ENCODE measurements around the gene FOCAD. TPM values are rescaled to one million over a fixed set of nuclear protein-coding genes. Genes with fewer than 3 reads are reported as not detected.
"Not testable (repeated sequence)": the region's sequence is repeated elsewhere in the genome, so short reads cannot be mapped to it uniquely, and the experiment has no call there.

FOCAD gene
- total RNA-seq, 1 donor from 2014 or later = 57.2 TPM

GRCh38 chr9:20650313-20650712 lies 33.7 kb upstream of the FOCAD start:
- Mint-ChIP-seq H3K9me3 (ENCODE audit: unreplicated experiment) (no peaks in the 10 kb centered on the region), H3K4me3 (ENCODE audit: unreplicated experiment) (no peak overlapping the region), H3K36me3 (ENCODE audit: low read depth, unreplicated experiment) (peaks cover 3% of the 10 kb centered on the region), H3K4me1 (ENCODE audit: unreplicated experiment) (peaks cover 3% of the 10 kb centered on the region), H3K27me3 (ENCODE audit: unreplicated experiment) (peaks cover 2% of the 10 kb centered on the region), H3K27ac (ENCODE audit: unreplicated experiment) (no peak overlapping the region)
- TF ChIP-seq CTCF (IDR thresholded peaks at IDR 0.05; ENCODE audit: unreplicated experiment) = no peak
- no peak for DNase-seq (ENCODE audit: low spot score)

- no peak for TF ChIP-seq CTCF (IDR thresholded peaks at IDR 0.05; ENCODE audit: unreplicated experiment)
- H3K36me3 Mint-ChIP-seq (ENCODE audit: low read depth, unreplicated experiment) = peaks cover 5% of the 10 kb centered on the region
- no peak overlapping the region for H3K4me3 Mint-ChIP-seq (ENCODE audit: unreplicated experiment)
These were observed 33.2 kb upstream of the FOCAD start for GRCh38 chr9:20650750-20651299.

GRCh38 chr9:20651939-20652338 lies 32.1 kb upstream of the FOCAD start:
- TF ChIP-seq CTCF (IDR thresholded peaks at IDR 0.05; ENCODE audit: unreplicated experiment) = no peak
- no peaks in the 10 kb centered on the region for H3K9me3 Mint-ChIP-seq (ENCODE audit: unreplicated experiment)
- no peak overlapping the region for H3K27ac Mint-ChIP-seq (ENCODE audit: unreplicated experiment)
- no peak for DNase-seq (ENCODE audit: low spot score)
- no peak overlapping the region for H3K4me3 Mint-ChIP-seq (ENCODE audit: unreplicated experiment)
- H3K4me1 Mint-ChIP-seq (ENCODE audit: unreplicated experiment) = peaks cover 2% of the 10 kb centered on the region
- H3K27me3 Mint-ChIP-seq (ENCODE audit: unreplicated experiment) = peaks cover 2% of the 10 kb centered on the region
- peaks cover 5% of the 10 kb centered on the region for H3K36me3 Mint-ChIP-seq (ENCODE audit: low read depth, unreplicated experiment)

More at GRCh38 chr9:20650750-20651299, 33.2 kb upstream of the FOCAD start:
- DNase-seq (ENCODE audit: low spot score) = no peak
- no peak overlapping the region for H3K27ac Mint-ChIP-seq (ENCODE audit: unreplicated experiment)
- H3K9me3 Mint-ChIP-seq (ENCODE audit: unreplicated experiment) = no peaks in the 10 kb centered on the region
- H3K27me3 Mint-ChIP-seq (ENCODE audit: unreplicated experiment) = peaks cover 2% of the 10 kb centered on the region
- H3K4me1 Mint-ChIP-seq (ENCODE audit: unreplicated experiment) = peaks cover 3% of the 10 kb centered on the region

- peak overlapping the region; percentile 94 for H3K27ac Mint-ChIP-seq (ENCODE audit: unreplicated experiment)
- peak; percentile 35 for DNase-seq (ENCODE audit: low spot score)
- not testable (repeated sequence) for H3K4me1 Mint-ChIP-seq (ENCODE audit: unreplicated experiment); H3K36me3 Mint-ChIP-seq (ENCODE audit: low read depth, unreplicated experiment); H3K4me3 Mint-ChIP-seq (ENCODE audit: unreplicated experiment); H3K9me3 Mint-ChIP-seq (ENCODE audit: unreplicated experiment); H3K27me3 Mint-ChIP-seq (ENCODE audit: unreplicated experiment)
These were observed 25.8 kb upstream of the FOCAD start for GRCh38 chr9:20658246-20658667.

GRCh38 chr9:20658677-20659473 lies 25.2 kb upstream of the FOCAD start:
- H3K36me3 Mint-ChIP-seq (ENCODE audit: low read depth, unreplicated experiment) = peaks cover 5% of the 10 kb centered on the region
- H3K9me3 Mint-ChIP-seq (ENCODE audit: unreplicated experiment) = no peaks in the 10 kb centered on the region
- DNase-seq (ENCODE audit: low spot score) = peak; percentile 13
- TF ChIP-seq CTCF (IDR thresholded peaks at IDR 0.05; ENCODE audit: unreplicated experiment) = no peak
- peaks cover 8% of the 10 kb centered on the region for H3K4me1 Mint-ChIP-seq (ENCODE audit: unreplicated experiment)
- H3K27me3 Mint-ChIP-seq (ENCODE audit: unreplicated experiment) = peaks cover 4% of the 10 kb centered on the region
- peak overlapping the region; percentile 94 for H3K27ac Mint-ChIP-seq (ENCODE audit: unreplicated experiment)
- H3K4me3 Mint-ChIP-seq (ENCODE audit: unreplicated experiment) = no peak overlapping the region

Measured in endothelial cell (in vitro differentiated cells).